Testis (tissue), 2 donors: ENCODE measurements around the gene TMEM174.

ENCODE experiments used
- POLR2A ChIP-seq: fragments of 450-650 bp; IDR thresholded peaks from one replicate; pipeline ENCODE4 v1.6.1; 2017; ENCODE audit warnings: antibody characterized with exemption, mild to moderate bottlenecking, moderate library complexity
- TF ChIP-seq, protein P1 (sequence below), 3 experiments: fragments of 450-650 bp in 2 of 3; fragments of 200-600 bp in 1 of 3; sonication (generic) in 1 of 3; IDR thresholded peaks; one replicate each; pipeline ENCODE4 v1.5.1; 2016 to 2019; ENCODE audit warnings: antibody characterized with exemption in 3 of 3, mild to moderate bottlenecking in 2 of 3, moderate library complexity in 1 of 3

DNA sequence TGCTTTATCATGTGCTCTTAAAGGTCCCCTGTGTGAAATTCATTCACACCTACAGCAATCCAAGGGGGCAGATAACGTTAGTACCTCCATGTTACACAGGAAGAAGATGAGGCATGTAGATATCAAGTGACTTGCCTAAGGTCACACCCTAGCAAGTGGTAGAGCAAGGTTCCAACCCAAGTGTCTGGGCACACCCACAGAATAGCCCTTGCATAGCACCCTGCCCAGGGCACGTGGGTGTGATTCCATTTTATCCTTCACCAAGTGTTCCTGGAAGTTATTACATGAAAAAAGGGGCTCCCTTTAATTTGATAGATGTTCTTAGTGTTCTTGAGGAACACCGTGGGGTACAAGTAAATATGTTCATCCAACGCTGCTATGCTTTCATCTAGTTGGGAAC lies 47.7 kb upstream of the TMEM174 start:
- no peak for TF ChIP-seq POLR2A
- TF ChIP-seq, protein P1, sequence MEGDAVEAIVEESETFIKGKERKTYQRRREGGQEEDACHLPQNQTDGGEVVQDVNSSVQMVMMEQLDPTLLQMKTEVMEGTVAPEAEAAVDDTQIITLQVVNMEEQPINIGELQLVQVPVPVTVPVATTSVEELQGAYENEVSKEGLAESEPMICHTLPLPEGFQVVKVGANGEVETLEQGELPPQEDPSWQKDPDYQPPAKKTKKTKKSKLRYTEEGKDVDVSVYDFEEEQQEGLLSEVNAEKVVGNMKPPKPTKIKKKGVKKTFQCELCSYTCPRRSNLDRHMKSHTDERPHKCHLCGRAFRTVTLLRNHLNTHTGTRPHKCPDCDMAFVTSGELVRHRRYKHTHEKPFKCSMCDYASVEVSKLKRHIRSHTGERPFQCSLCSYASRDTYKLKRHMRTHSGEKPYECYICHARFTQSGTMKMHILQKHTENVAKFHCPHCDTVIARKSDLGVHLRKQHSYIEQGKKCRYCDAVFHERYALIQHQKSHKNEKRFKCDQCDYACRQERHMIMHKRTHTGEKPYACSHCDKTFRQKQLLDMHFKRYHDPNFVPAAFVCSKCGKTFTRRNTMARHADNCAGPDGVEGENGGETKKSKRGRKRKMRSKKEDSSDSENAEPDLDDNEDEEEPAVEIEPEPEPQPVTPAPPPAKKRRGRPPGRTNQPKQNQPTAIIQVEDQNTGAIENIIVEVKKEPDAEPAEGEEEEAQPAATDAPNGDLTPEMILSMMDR (IDR thresholded peaks at IDR 0.05) = no peak
